ENCODE measurements around the gene WSCD2. TPM values are rescaled to one million over a fixed set of nuclear protein-coding genes. Genes with fewer than 3 reads are reported as not detected.

WSCD2 gene
- total RNA-seq, 2 experiments from 2014 or later, result not detected

GRCh38 chr12:108253540-108253939 lies 124.5 kb downstream of the WSCD2 start:
- DNase-seq (ENCODE audit: low spot score), result no peak
- CTCF ChIA-PET (ENCODE audit: unreplicated experiment), result no interaction called here
- no peaks in the 10 kb centered on the region for H3K9me3 ChIP-seq (ENCODE audit: low read length)
- no peak overlapping the region for H3K4me2 ChIP-seq (ENCODE audit: low read length)
- no peaks in the 10 kb centered on the region for H4K20me1 ChIP-seq (ENCODE audit: insufficient read depth, low read length)
- no peak overlapping the region for H2AFZ ChIP-seq (ENCODE audit: low read length)
- intact Hi-C loops (cut with micrococcal nuclease; ENCODE audit: unreplicated experiment), result no loop called here
- no peak overlapping the region for H3K27ac ChIP-seq (ENCODE audit: low read depth, low read length, poor library complexity, severe bottlenecking)
- no peak overlapping the region for H3K4me3 ChIP-seq (ENCODE audit: low read depth, low read length, poor library complexity, severe bottlenecking)
- no peaks in the 10 kb centered on the region for H3K36me3 ChIP-seq (ENCODE audit: insufficient read depth, low read length)
- POLR2A ChIA-PET, result interaction anchor here (0.7 kb wide), 2 partner anchors 116 to 605 kb away, joined by 3 read pairs; no protein-coding TSS in a partner anchor
- H3K79me2 ChIP-seq (ENCODE audit: insufficient read depth, low read depth, low read length), result no peaks in the 10 kb centered on the region
- no peaks in the 10 kb centered on the region for H3K9me2 ChIP-seq (ENCODE audit: insufficient read depth, low read length)
- no TSS peak for BruUV-seq (replicated peaks)
- peaks cover 2% of the 10 kb centered on the region for H3K4me1 ChIP-seq (ENCODE audit: insufficient read depth, low read length, poor library complexity, severe bottlenecking)
- TF ChIP-seq CTCF (conservative IDR thresholded peaks at IDR 0.05; ENCODE audit: low read length), result no peak
- no peak for TF ChIP-seq EZH2phosphoT487 (IDR thresholded peaks at IDR 0.05; ENCODE audit: borderline replicate concordance, low read depth, low read length)

GRCh38 chr12:108254030-108254429 lies 124.9 kb downstream of the WSCD2 start:
- CTCF ChIA-PET (ENCODE audit: unreplicated experiment), result no interaction called here
- Histone ChIP-seq H3K9me3 (ENCODE audit: low read length) (no peaks in the 10 kb centered on the region), H3K4me2 (ENCODE audit: low read length) (no peak overlapping the region), H3K36me3 (ENCODE audit: insufficient read depth, low read length) (no peaks in the 10 kb centered on the region), H3K4me1 (ENCODE audit: insufficient read depth, low read length, poor library complexity, severe bottlenecking) (peaks cover 2% of the 10 kb centered on the region), H3K4me3 (ENCODE audit: low read depth, low read length, poor library complexity, severe bottlenecking) (no peak overlapping the region), H2AFZ (ENCODE audit: low read length) (no peak overlapping the region), H3K79me2 (ENCODE audit: insufficient read depth, low read depth, low read length) (no peaks in the 10 kb centered on the region), H4K20me1 (ENCODE audit: insufficient read depth, low read length) (no peaks in the 10 kb centered on the region), H3K27ac (ENCODE audit: low read depth, low read length, poor library complexity, severe bottlenecking) (no peak overlapping the region), H3K9me2 (ENCODE audit: insufficient read depth, low read length) (no peaks in the 10 kb centered on the region)
- BruUV-seq (replicated peaks), result no TSS peak
- no peak for DNase-seq (ENCODE audit: low spot score)
- TF ChIP-seq CTCF (conservative IDR thresholded peaks at IDR 0.05; ENCODE audit: low read length), result no peak
- no peak for TF ChIP-seq EZH2phosphoT487 (IDR thresholded peaks at IDR 0.05; ENCODE audit: borderline replicate concordance, low read depth, low read length)
- POLR2A ChIA-PET, result interaction anchor here (0.7 kb wide), 2 partner anchors 116 to 606 kb away, joined by 3 read pairs; no protein-coding TSS in a partner anchor
- intact Hi-C loops (cut with micrococcal nuclease; ENCODE audit: unreplicated experiment), result no loop called here

- Histone ChIP-seq H4K20me1 (ENCODE audit: insufficient read depth, low read length) (no peaks in the 10 kb centered on the region), H3K9me3 (ENCODE audit: low read length) (no peaks in the 10 kb centered on the region), H3K4me3 (ENCODE audit: low read depth, low read length, poor library complexity, severe bottlenecking) (no peak overlapping the region), H3K4me2 (ENCODE audit: low read length) (no peak overlapping the region), H3K79me2 (ENCODE audit: insufficient read depth, low read depth, low read length) (no peaks in the 10 kb centered on the region), H3K27ac (ENCODE audit: low read depth, low read length, poor library complexity, severe bottlenecking) (no peak overlapping the region), H3K9me2 (ENCODE audit: insufficient read depth, low read length) (no peaks in the 10 kb centered on the region), H2AFZ (ENCODE audit: low read length) (no peak overlapping the region), H3K36me3 (ENCODE audit: insufficient read depth, low read length) (no peaks in the 10 kb centered on the region), H3K4me1 (ENCODE audit: insufficient read depth, low read length, poor library complexity, severe bottlenecking) (peaks cover 2% of the 10 kb centered on the region)
- CTCF ChIA-PET (ENCODE audit: unreplicated experiment), result no interaction called here
- no TSS peak for BruUV-seq (replicated peaks)
- no peak for TF ChIP-seq CTCF (conservative IDR thresholded peaks at IDR 0.05; ENCODE audit: low read length)
- TF ChIP-seq EZH2phosphoT487 (IDR thresholded peaks at IDR 0.05; ENCODE audit: borderline replicate concordance, low read depth, low read length), result no peak
- POLR2A ChIA-PET, result interaction anchor here (0.6 kb wide), 1 partner anchor 678 kb away, joined by 4 read pairs; no protein-coding TSS in a partner anchor
- intact Hi-C loops (cut with micrococcal nuclease; ENCODE audit: unreplicated experiment), result no loop called here
- no peak for DNase-seq (ENCODE audit: low spot score)
These were observed 125.6 kb downstream of the WSCD2 start for GRCh38 chr12:108254517-108255251.
